Activated CD8-positive, alpha-beta memory T cell treated with anti-CD3 and anti-CD28 coated beads, Interleukin-2, amount 50 U/mL, for 48 hours (primary cell): ENCODE results near the gene UBTF.
"Not testable (repeated sequence)": the region's sequence is repeated elsewhere in the genome, so short reads cannot be mapped to it uniquely, and the experiment has no call there.

Experiments
- DNase-seq: peaks from one replicate; pipeline ENCODE4 v3.0.0-alpha.2; 2020

The UBTF gene

GRCh38 chr17:44247440-44247841 is 28.0 kb upstream of the UBTF start:
- no peak for DNase-seq

GRCh38 chr17:44241106-44241624 is 21.7 kb upstream of the UBTF start:
- no peak for DNase-seq

- not testable (repeated sequence) for DNase-seq
Observed at GRCh38 chr17:44237886-44238285, 18.4 kb upstream of the UBTF start.

GRCh38 chr17:44236444-44236991 is 17.0 kb upstream of the UBTF start:
- DNase-seq = no peak

- DNase-seq = no peak
Observed at GRCh38 chr17:44235583-44235936, 16.1 kb upstream of the UBTF start.

GRCh38 chr17:44233582-44233981 is 14.1 kb upstream of the UBTF start:
- DNase-seq = no peak

GRCh38 chr17:44232061-44232460 is 12.6 kb upstream of the UBTF start:
- no peak for DNase-seq

GRCh38 chr17:44230140-44230539 is 10.7 kb upstream of the UBTF start:
- no peak for DNase-seq

- no peak for DNase-seq
Observed at GRCh38 chr17:44229090-44229489, 9.6 kb upstream of the UBTF start.

GRCh38 chr17:44223541-44224071 is 4.1 kb upstream of the UBTF start:
- no peak for DNase-seq

GRCh38 chr17:44222112-44222869 is 2.8 kb upstream of the UBTF start:
- DNase-seq = peak; percentile 73

GRCh38 chr17:44221862-44222111 is 2.3 kb upstream of the UBTF start:
- no peak for DNase-seq

- peak; percentile 81 for DNase-seq
Observed at GRCh38 chr17:44221084-44221861, 1.8 kb upstream of the UBTF start.

GRCh38 chr17:44220213-44221083 is 973 bp upstream of the UBTF start:
- peak; percentile 81 for DNase-seq

GRCh38 chr17:44219108-44219615 is 313 bp downstream of the UBTF start:
- peak; percentile 85 for DNase-seq

- peak; percentile 91 for DNase-seq
Observed at GRCh38 chr17:44218344-44219107, 949 bp downstream of the UBTF start.

- no peak for DNase-seq
Observed at GRCh38 chr17:44217738-44218343, 1.6 kb downstream of the UBTF start.

- DNase-seq = no peak
Observed at GRCh38 chr17:44216694-44217093, 2.8 kb downstream of the UBTF start.

GRCh38 chr17:44216173-44216572 is 3.3 kb downstream of the UBTF start:
- no peak for DNase-seq

GRCh38 chr17:44214896-44215295 is 4.6 kb downstream of the UBTF start:
- no peak for DNase-seq

GRCh38 chr17:44214230-44214494 is 5.3 kb downstream of the UBTF start:
- DNase-seq = no peak
